ENCODE results near the gene PARM1. TPM values are rescaled to one million over a fixed set of nuclear protein-coding genes. Genes with fewer than 3 reads are reported as not detected.

Gene PARM1
- total RNA-seq, 1 donor from 2014 or later: not detected

- DNase-seq (ENCODE audit: low read depth) (peak; percentile 72), FAIRE-seq (no peak)
Measured at GRCh38 chr4:74996996-74997395, 64.1 kb downstream of the PARM1 start.

GRCh38 chr4:74997948-74998729, 65.2 kb downstream of the PARM1 start:
- no peak for FAIRE-seq
- TF ChIP-seq CTCF (IDR thresholded peaks at IDR 0.05; ENCODE audit: insufficient read depth, low read length, severe bottlenecking): no peak
- Histone ChIP-seq H3K27me3 (ENCODE audit: control insufficient read depth, insufficient read depth, low read length) (no peaks in the 10 kb centered on the region), H3K4me3 (ENCODE audit: low read depth, low read length) (no peak overlapping the region), H3K36me3 (ENCODE audit: control insufficient read depth, insufficient read depth, low read length) (no peaks in the 10 kb centered on the region)
- DNase-seq (ENCODE audit: low read depth): no peak

More at GRCh38 chr4:74996996-74997395, 64.1 kb downstream of the PARM1 start:
- no peak for TF ChIP-seq CTCF (IDR thresholded peaks at IDR 0.05; ENCODE audit: insufficient read depth, low read length, severe bottlenecking)
- H3K4me3 ChIP-seq (ENCODE audit: low read depth, low read length): no peak overlapping the region
- H3K27me3 ChIP-seq (ENCODE audit: control insufficient read depth, insufficient read depth, low read length): no peaks in the 10 kb centered on the region
- no peaks in the 10 kb centered on the region for H3K36me3 ChIP-seq (ENCODE audit: control insufficient read depth, insufficient read depth, low read length)

- no peak overlapping the region for H3K4me3 ChIP-seq (ENCODE audit: low read depth, low read length)
- no peaks in the 10 kb centered on the region for H3K27me3 ChIP-seq (ENCODE audit: control insufficient read depth, insufficient read depth, low read length)
- FAIRE-seq (no peak), DNase-seq (ENCODE audit: low read depth) (no peak)
- no peaks in the 10 kb centered on the region for H3K36me3 ChIP-seq (ENCODE audit: control insufficient read depth, insufficient read depth, low read length)
- no peak for TF ChIP-seq CTCF (IDR thresholded peaks at IDR 0.05; ENCODE audit: insufficient read depth, low read length, severe bottlenecking)
Measured at GRCh38 chr4:74999714-75000309, 66.9 kb downstream of the PARM1 start.

GRCh38 chr4:75001871-75002270, 69.0 kb downstream of the PARM1 start:
- FAIRE-seq: no peak
- no peaks in the 10 kb centered on the region for H3K27me3 ChIP-seq (ENCODE audit: control insufficient read depth, insufficient read depth, low read length)
- TF ChIP-seq CTCF (IDR thresholded peaks at IDR 0.05; ENCODE audit: insufficient read depth, low read length, severe bottlenecking): no peak

GRCh38 chr4:75002381-75002780, 69.5 kb downstream of the PARM1 start:
- no peak overlapping the region for H3K4me3 ChIP-seq (ENCODE audit: low read depth, low read length)
- peak; percentile 37 for DNase-seq (ENCODE audit: low read depth)

More at GRCh38 chr4:75001871-75002270, 69.0 kb downstream of the PARM1 start:
- no peaks in the 10 kb centered on the region for H3K36me3 ChIP-seq (ENCODE audit: control insufficient read depth, insufficient read depth, low read length)
- H3K4me3 ChIP-seq (ENCODE audit: low read depth, low read length): no peak overlapping the region
- DNase-seq (ENCODE audit: low read depth): no peak

More at GRCh38 chr4:75002381-75002780, 69.5 kb downstream of the PARM1 start:
- H3K27me3 ChIP-seq (ENCODE audit: control insufficient read depth, insufficient read depth, low read length): no peaks in the 10 kb centered on the region
- no peak for TF ChIP-seq CTCF (IDR thresholded peaks at IDR 0.05; ENCODE audit: insufficient read depth, low read length, severe bottlenecking)
- peak; percentile 79 for FAIRE-seq
- no peaks in the 10 kb centered on the region for H3K36me3 ChIP-seq (ENCODE audit: control insufficient read depth, insufficient read depth, low read length)
